Activated CD4-positive, alpha-beta T cell treated with anti-CD3 and anti-CD28 coated beads for 4 hours (primary cell): ENCODE measurements around the gene WSCD2.

Source experiments
- DNase-seq, 2 donors: peaks; one replicate each; pipeline ENCODE4 v3.0.0-alpha.2; 2020

Gene WSCD2

GRCh38 chr12:108239378-108239777 is 110.3 kb downstream of the WSCD2 start:
- DNase-seq: no peak

- no peak for DNase-seq
Observed at GRCh38 chr12:108240027-108240785, 111.1 kb downstream of the WSCD2 start.

- DNase-seq: no peak
Observed at GRCh38 chr12:108240928-108241327, 111.8 kb downstream of the WSCD2 start.

GRCh38 chr12:108241986-108242703 is 113.1 kb downstream of the WSCD2 start:
- DNase-seq: no peak

GRCh38 chr12:108247130-108247529 is 118.0 kb downstream of the WSCD2 start:
- DNase-seq: no peak

GRCh38 chr12:108248011-108248410 is 118.9 kb downstream of the WSCD2 start:
- DNase-seq: no peak

- no peak for DNase-seq
Observed at GRCh38 chr12:108252523-108252922, 123.4 kb downstream of the WSCD2 start.

- no peak for DNase-seq
Observed at GRCh38 chr12:108253540-108253939, 124.5 kb downstream of the WSCD2 start.

- no peak for DNase-seq
Observed at GRCh38 chr12:108254030-108254429, 124.9 kb downstream of the WSCD2 start.

GRCh38 chr12:108254517-108255251 is 125.6 kb downstream of the WSCD2 start:
- no peak for DNase-seq

GRCh38 chr12:108255252-108255602 is 126.1 kb downstream of the WSCD2 start:
- no peak for DNase-seq

GRCh38 chr12:108257004-108257403 is 127.9 kb downstream of the WSCD2 start:
- no peak for DNase-seq

GRCh38 chr12:108257610-108258106 is 128.6 kb downstream of the WSCD2 start:
- no peak for DNase-seq

- DNase-seq: no peak
Observed at GRCh38 chr12:108260039-108260438, 131.0 kb downstream of the WSCD2 start.

- DNase-seq: no peak
Observed at GRCh38 chr12:108260969-108261368, 131.9 kb downstream of the WSCD2 start.

- no peak for DNase-seq
Observed at GRCh38 chr12:108265505-108265904, 136.4 kb downstream of the WSCD2 start.

GRCh38 chr12:108266131-108266530 is 137.0 kb downstream of the WSCD2 start:
- no peak for DNase-seq

GRCh38 chr12:108267450-108267849 is 138.4 kb downstream of the WSCD2 start:
- DNase-seq: no peak

GRCh38 chr12:108268397-108268796 is 139.3 kb downstream of the WSCD2 start:
- DNase-seq: no peak

GRCh38 chr12:108269224-108269623 is 140.1 kb downstream of the WSCD2 start:
- no peak for DNase-seq

GRCh38 chr12:108270035-108270848 is 141.2 kb downstream of the WSCD2 start:
- DNase-seq: no peak

GRCh38 chr12:108270849-108271143 is 141.7 kb downstream of the WSCD2 start:
- no peak for DNase-seq
